Measurements from ENCODE around the gene TCEAL4. TPM values are rescaled to one million over a fixed set of nuclear protein-coding genes. Genes with fewer than 3 reads are reported as not detected.

Gene TCEAL4
- 62.1 TPM for total RNA-seq

GRCh38 chrX:103585411-103586313, at the start of gene TCEAL4:
Gene TCEAL4 (plus strand): TSS chrX:103585515. CDS start chrX:103586676, 1,161 bp downstream.

GRCh38 chrX:103607364-103608305, 22.3 kb downstream of the TCEAL4 start, which contains the start of gene TCEAL3:
Gene TCEAL3 (plus strand): TSS chrX:103607963. CDS start chrX:103609065, 1,102 bp downstream.

GRCh38 chrX:103628386-103629317, 43.3 kb downstream of the TCEAL4 start, which contains the start of gene TCEAL1:
Gene TCEAL1 (plus strand): TSS chrX:103628975. CDS start chrX:103629917, 942 bp downstream.

Other genes starting within 250 kb of the TCEAL4 start
- 42.9 TPM for gene TCEAL9, start 229.0 kb upstream of the TCEAL4 start, total RNA-seq
- 289 TPM for gene BEX3, start 209.0 kb upstream of the TCEAL4 start, total RNA-seq
- 1.8 TPM for gene RAB40A, start 66.0 kb upstream of the TCEAL4 start, total RNA-seq
- 21.0 TPM for gene TCEAL3, start 22.4 kb downstream of the TCEAL4 start, total RNA-seq
- gene TCEAL1, start 43.5 kb downstream of the TCEAL4 start, total RNA-seq, result 47.3 TPM
- 378 TPM for gene MORF4L2, start 101.2 kb downstream of the TCEAL4 start, total RNA-seq
- gene TMEM31, start 125.4 kb downstream of the TCEAL4 start, total RNA-seq, result not detected
- gene PLP1, start 191.3 kb downstream of the TCEAL4 start, total RNA-seq, result 43.8 TPM
- gene RAB9B, start 246.7 kb downstream of the TCEAL4 start, total RNA-seq, result 46.6 TPM